IMR-90 (cell line): ENCODE measurements around the gene ENDOV. TPM values are rescaled to one million over a fixed set of nuclear protein-coding genes. Genes with fewer than 3 reads are reported as not detected.

Source experiments
- ATAC-seq: fragments of 200-7000 bp; cut with Tn5 transposase; 2 replicates; pipeline ENCODE4 v1.9.1; 2020; ENCODE audit warnings: low read depth, mild to moderate bottlenecking, moderate library complexity
- BruUV-seq: library from RNA; stranded (reverse); fragments of 400-500 nt; replicated peaks from 2 replicates; lab custom pipeline; 2021; lab: Mats Ljungman, UMichigan
- CTCF ChIA-PET: fragments of 300-600 bp; formaldehyde crosslinking; extraction: SDS; loops from one replicate; lab custom pipeline; 2021; ENCODE audit warnings: antibody characterized with exemption; lab: Yijun Ruan, JAX
- POLR2A ChIA-PET: fragments of 300-600 bp; sonication (Branson Sonifier 250); formaldehyde crosslinking; loops from one replicate; lab custom pipeline; 2022; ENCODE audit warnings: antibody characterized with exemption; ENCODE audit not compliant: unreplicated experiment; lab: Charles Lee
- DNase-seq: peaks from one replicate; pipeline ENCODE4 v3.0.0; 2013
- H2AFZ ChIP-seq: replicated peaks from 2 replicates; pipeline ENCODE3; 2013; ENCODE audit warnings: low read length, mild to moderate bottlenecking; ENCODE audit not compliant: poor library complexity
- H2AK5ac ChIP-seq: 2 replicates; pipeline ENCODE4 v1.6.1; 2013; ENCODE audit warnings: low read depth, low read length, inconsistent platforms
- H2AK9ac ChIP-seq: replicated peaks from 2 replicates; pipeline ENCODE3; 2013; ENCODE audit warnings: mild to moderate bottlenecking, low read depth, low read length, moderate library complexity; ENCODE audit not compliant: poor library complexity
- H2BK120ac ChIP-seq: 2 replicates; pipeline ENCODE4 v1.6.1; 2013; ENCODE audit warnings: low read depth, low read length, inconsistent platforms
- H2BK15ac ChIP-seq: 3 replicates; pipeline ENCODE4 v1.6.1; 2013; ENCODE audit warnings: low read depth, low read length, inconsistent platforms
- H2BK20ac ChIP-seq: 2 replicates; pipeline ENCODE4 v1.6.1; 2013; ENCODE audit warnings: low read depth, mild to moderate bottlenecking, inconsistent platforms, low read length, moderate library complexity
- H2BK5ac ChIP-seq: 2 replicates; pipeline ENCODE4 v1.6.1; 2013; ENCODE audit warnings: mild to moderate bottlenecking, low read depth, low read length, inconsistent platforms; ENCODE audit not compliant: poor library complexity, severe bottlenecking
- H3K14ac ChIP-seq: replicated peaks from 2 replicates; pipeline ENCODE4 v1.6.1; 2013; ENCODE audit warnings: low read depth, low read length, inconsistent platforms
- H3K18ac ChIP-seq: 2 replicates; pipeline ENCODE4 v1.6.1; 2013; ENCODE audit warnings: low read depth, low read length, control low read depth
- H3K23ac ChIP-seq: 2 replicates; pipeline ENCODE4 v1.6.1; 2013; ENCODE audit warnings: low read depth, low read length, inconsistent platforms
- H3K27ac ChIP-seq: 2 replicates; pipeline ENCODE4 v1.5.1; 2013; ENCODE audit warnings: mild to moderate bottlenecking, control low read depth, low read length; ENCODE audit not compliant: insufficient read depth
- H3K27me3 ChIP-seq: 2 replicates; pipeline ENCODE4 v1.6.1; 2013; ENCODE audit warnings: low read length; ENCODE audit not compliant: control insufficient read depth, insufficient read depth
- H3K36me3 ChIP-seq: 2 replicates; pipeline ENCODE4 v1.6.1; 2013; ENCODE audit warnings: low read length, mixed read lengths; ENCODE audit not compliant: control insufficient read depth, insufficient read depth
- H3K4ac ChIP-seq: 2 replicates; pipeline ENCODE4 v1.6.1; 2013; ENCODE audit warnings: low read depth, low read length, inconsistent platforms
- H3K4me1 ChIP-seq: 2 replicates; pipeline ENCODE4 v1.6.1; 2013; ENCODE audit warnings: low read length, mixed read lengths; ENCODE audit not compliant: control insufficient read depth, insufficient read depth
- H3K4me2 ChIP-seq: 2 replicates; pipeline ENCODE4 v1.6.1; 2013; ENCODE audit warnings: low read depth, mild to moderate bottlenecking, control low read depth, low read length, moderate library complexity
- H3K4me3 ChIP-seq: 2 replicates; pipeline ENCODE4 v1.5.1; 2013; ENCODE audit warnings: low read depth, mild to moderate bottlenecking, control low read depth, low read length, moderate library complexity; ENCODE audit not compliant: insufficient read depth
- H3K56ac ChIP-seq: 2 replicates; pipeline ENCODE4 v1.6.1; 2013; ENCODE audit warnings: low read length, inconsistent platforms; ENCODE audit not compliant: insufficient read depth; ENCODE audit errors: extremely low read depth
- H3K79me1 ChIP-seq, 2 experiments: 2 replicates each; pipeline ENCODE4 v1.6.1; 2013; ENCODE audit warnings: low read length in 2 of 2, inconsistent platforms in 1 of 2, low read depth in 1 of 2
- H3K9ac ChIP-seq: 2 replicates; pipeline ENCODE4 v1.6.1; 2013; ENCODE audit warnings: low read depth, low read length, control low read depth
- H3K9me1 ChIP-seq: 2 replicates; pipeline ENCODE4 v1.6.1; 2013; ENCODE audit warnings: low read length, inconsistent platforms; ENCODE audit not compliant: insufficient read depth
- H3K9me3 ChIP-seq: 2 replicates; pipeline ENCODE4 v1.6.1; 2013; ENCODE audit warnings: low read length; ENCODE audit not compliant: control insufficient read depth, insufficient read depth
- H4K20me1 ChIP-seq: 2 replicates; pipeline ENCODE4 v1.6.1; 2013; ENCODE audit warnings: low read length, inconsistent platforms; ENCODE audit not compliant: insufficient read depth
- H4K5ac ChIP-seq: 2 replicates; pipeline ENCODE4 v1.6.1; 2013; ENCODE audit warnings: mild to moderate bottlenecking, low read depth, low read length, control low read depth
- H4K8ac ChIP-seq, 2 experiments: 2 replicates each; pipeline ENCODE4 v1.6.1; 2013; ENCODE audit warnings: low read depth in 2 of 2, low read length in 2 of 2, control low read depth in 1 of 2, inconsistent platforms in 1 of 2
- H4K91ac ChIP-seq: 2 replicates; pipeline ENCODE4 v1.6.1; 2013; ENCODE audit warnings: low read depth, low read length, inconsistent platforms; ENCODE audit not compliant: insufficient read depth
- BHLHE40 ChIP-seq: fragments of 150-350 bp; IDR thresholded peaks from 2 replicates; pipeline ENCODE4 v1.6.1; 2016; ENCODE audit warnings: mild to moderate bottlenecking, low read depth, low read length
- CEBPB ChIP-seq: IDR thresholded peaks from 2 replicates; pipeline ENCODE4 v1.6.1; 2012; ENCODE audit warnings: low read depth, low read length, improper control_type of control experiment
- CHD1 ChIP-seq: IDR thresholded peaks from 2 replicates; pipeline ENCODE4 v1.6.1; 2012; ENCODE audit warnings: low read depth, low read length, improper control_type of control experiment
- FOS ChIP-seq: fragments of 150-350 bp; IDR thresholded peaks from 2 replicates; pipeline ENCODE4 v1.6.1; 2016; ENCODE audit warnings: low read depth, low read length
- MAFK ChIP-seq: IDR thresholded peaks from 2 replicates; pipeline ENCODE4 v1.6.1; 2012; ENCODE audit warnings: low read depth, low read length, improper control_type of control experiment
- MAZ ChIP-seq: IDR thresholded peaks from 2 replicates; pipeline ENCODE4 v1.6.1; 2012; ENCODE audit warnings: low read depth, mild to moderate bottlenecking, low read length, improper control_type of control experiment, moderate library complexity, borderline replicate concordance
- MXI1 ChIP-seq: IDR thresholded peaks from 2 replicates; pipeline ENCODE4 v1.6.1; 2012; ENCODE audit warnings: low read depth, mild to moderate bottlenecking, low read length, moderate library complexity, borderline replicate concordance
- NFE2L2 ChIP-seq: fragments of 150-350 bp; IDR thresholded peaks from 2 replicates; pipeline ENCODE4 v1.6.1; 2016; ENCODE audit warnings: low read depth, mild to moderate bottlenecking, low read length
- POLR2A ChIP-seq: IDR thresholded peaks from 2 replicates; pipeline ENCODE4 v1.6.1; 2012; ENCODE audit warnings: mild to moderate bottlenecking, low read depth, low read length
- RAD21 ChIP-seq: IDR thresholded peaks from 2 replicates; pipeline ENCODE4 v1.6.1; 2012; ENCODE audit warnings: low read length, improper control_type of control experiment
- RCOR1 ChIP-seq: IDR thresholded peaks from 2 replicates; pipeline ENCODE4 v1.6.1; 2012; ENCODE audit warnings: mild to moderate bottlenecking, low read length, improper control_type of control experiment; ENCODE audit not compliant: insufficient replicate concordance
- RFX5 ChIP-seq: IDR thresholded peaks from 2 replicates; pipeline ENCODE4 v1.8.0; 2012; ENCODE audit warnings: low read depth, mild to moderate bottlenecking, low read length, moderate library complexity
- SMC3 ChIP-seq: fragments of 150-350 bp; IDR thresholded peaks from 2 replicates; pipeline ENCODE4 v1.6.1; 2016; ENCODE audit warnings: low read depth, mild to moderate bottlenecking, antibody characterized with exemption, low read length, moderate library complexity
- WGBS, 2 experiments: methylation state at CpG; one replicate each; pipeline versions ENCODE4 v1.1.5 to v1.1.7; 2013; ENCODE audit warnings: missing lambda C conversion rate in 2 of 2; ENCODE audit not compliant: insufficient read length in 1 of 2; ENCODE audit errors: extremely low coverage in 2 of 2; 5-methylcytosine and 5-hydroxymethylcytosine counted together
- dilution Hi-C: fragments of 300-500 bp; cut with HindIII; formaldehyde crosslinking; loops from one replicate; pipeline ENCODE4 v1.14.3; 2018; ENCODE audit warnings: low sequenced_read_pairs; ENCODE audit not compliant: unreplicated experiment
- in situ Hi-C: fragments of 300-500 bp; cut with MboI; formaldehyde crosslinking; loops from 3 replicates; pipeline ENCODE4 v1.14.3; 2019; ENCODE audit warnings: low sequenced_read_pairs, inconsistent platforms, mixed read lengths
- intact Hi-C: fragments of 100-400 bp; cut with micrococcal nuclease; formaldehyde crosslinking; loops from 2 replicates; pipeline ENCODE4 v1.10.0; 2022
- polyA plus RNA-seq, 3 experiments: library from polyadenylated mRNA; depleted of rRNA; stranded (reverse); fragments of >200 nt; gene quantifications; 2 replicates each; pipeline ENCODE4 v1.2.3, GENCODE V29; 2012; ENCODE audit warnings: low replicate concordance in 1 of 3
- total RNA-seq: library from RNA; depleted of rRNA; stranded (reverse); fragments of >200 nt; gene quantifications from 2 replicates; pipeline ENCODE4 v1.2.3, GENCODE V29; 2012
- TF ChIP-seq, protein P1 (sequence below): fragments of 150-350 bp; IDR thresholded peaks from 2 replicates; pipeline ENCODE4 v1.6.1; 2016; ENCODE audit warnings: low read depth, mild to moderate bottlenecking, low read length, moderate library complexity, borderline replicate concordance
- TF ChIP-seq, protein P2 (sequence below): fragments of 150-350 bp; IDR thresholded peaks from 2 replicates; pipeline ENCODE4 v1.6.1; 2017; ENCODE audit warnings: mild to moderate bottlenecking, antibody characterized with exemption, low read length, low read depth

ENDOV gene
- total and polyA plus RNA-seq, 2 of the 4 experiments (the other 2 are of a cell fraction), result 15.1 to 30.3 TPM

DNA sequence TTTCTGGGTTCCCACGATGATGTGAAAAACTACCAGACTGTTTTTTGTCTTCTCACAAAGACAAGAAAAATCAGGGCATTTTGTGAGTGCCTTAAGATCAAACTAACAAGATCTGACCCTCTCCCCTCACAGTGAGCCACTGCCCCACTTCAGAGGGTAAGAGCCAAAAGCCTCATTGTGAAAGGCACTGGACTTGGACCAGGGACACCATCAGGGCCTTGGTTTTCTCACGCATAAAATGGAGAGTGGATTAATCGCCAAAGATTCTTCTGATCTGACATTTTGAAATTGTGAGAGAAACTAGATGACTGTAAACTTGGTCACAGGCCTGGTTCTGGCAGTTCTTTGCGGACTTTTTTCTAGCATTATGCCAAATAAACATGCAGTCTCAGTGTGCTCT is 21.0 kb upstream of the ENDOV start (continued):
- no peak for TF ChIP-seq MXI1
- TF ChIP-seq RCOR1, result no peak
- no peak for TF ChIP-seq BHLHE40

DNA sequence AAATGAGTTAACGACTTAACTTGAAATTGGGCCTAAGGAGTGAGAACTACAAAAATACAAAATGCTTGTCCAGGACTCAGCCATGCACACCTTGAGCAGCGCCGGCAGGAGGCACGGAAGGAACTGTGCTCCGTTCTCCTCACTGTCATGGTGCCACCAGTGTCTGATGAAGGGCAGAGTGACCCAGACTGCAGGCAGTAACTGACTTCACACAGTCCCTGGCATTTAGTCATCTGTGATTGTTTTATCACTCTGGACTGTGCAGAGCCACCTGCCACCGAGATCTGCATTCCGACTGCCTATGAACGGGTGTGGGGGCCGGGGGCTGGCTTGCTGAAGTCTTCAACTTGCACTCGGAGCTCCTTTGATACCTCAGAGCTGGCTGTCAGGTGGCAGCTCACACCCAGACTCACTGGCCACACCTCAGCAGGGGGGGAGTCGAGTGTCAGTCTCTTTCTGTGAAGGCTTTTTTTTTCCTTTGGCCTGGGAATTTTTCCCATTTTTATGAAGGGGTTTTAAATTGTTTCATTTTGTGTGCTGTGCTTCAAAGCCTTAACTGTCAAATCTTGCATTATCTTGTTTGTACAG is 20.2 kb upstream of the ENDOV start:
- Histone ChIP-seq H4K20me1 (no peaks in the 10 kb centered on the region), H3K27ac (no peak overlapping the region), H3K4me2 (no peak overlapping the region), H2AFZ (no peak overlapping the region), H4K8ac (no peak overlapping the region), H3K56ac (no peak overlapping the region), H2AK5ac (no peak overlapping the region), H2BK15ac (no peak overlapping the region), H3K36me3 (peaks cover 39% of the 10 kb centered on the region), H3K27me3 (no peaks in the 10 kb centered on the region), H4K91ac (no peak overlapping the region), H3K14ac (no peak overlapping the region), H3K4me1 (peaks cover 2% of the 10 kb centered on the region), H4K5ac (no peak overlapping the region), H3K9me1 (0 out of 2 replicates have a peak, but pooled peaks cover 2% of the 10 kb centered on the region), H3K9ac (no peak overlapping the region), H2BK120ac (no peak overlapping the region), H3K79me1 (peaks cover 0 to 6% of the 10 kb centered on the region in 2 experiments; a peak in 2 of 4 replicates), H3K23ac (no peak overlapping the region), H2BK20ac (no peak overlapping the region), H2BK5ac (no peak overlapping the region), H3K4ac (no peak overlapping the region), H3K9me3 (no peaks in the 10 kb centered on the region), H3K18ac (no peak overlapping the region), H3K4me3 (no peak overlapping the region), H2AK9ac (no peak overlapping the region)
- DNase-seq, result no peak
- dilution Hi-C loops, result no loop called here
- ChIA-PET POLR2A (no interaction called here), CTCF (no interaction called here)
- ATAC-seq, result no peak
- 83% methylated on average over 9 of the region's 11 CpGs; no CpG with 5 or more reads in 1 of the 2 experiments for WGBS, 2 experiments
- BruUV-seq, result no TSS peak
- intact Hi-C loops, result no loop called here
- in situ Hi-C loops, result no loop called here
- TF ChIP-seq SMC3, result no peak
- TF ChIP-seq CEBPB, result no peak
- no peak for TF ChIP-seq RCOR1
- no peak for TF ChIP-seq MAFK
- no peak for TF ChIP-seq NFE2L2
- no peak for TF ChIP-seq POLR2A
- TF ChIP-seq FOS, result no peak
- no peak for TF ChIP-seq RAD21
- TF ChIP-seq BHLHE40, result no peak
- TF ChIP-seq, protein P1, sequence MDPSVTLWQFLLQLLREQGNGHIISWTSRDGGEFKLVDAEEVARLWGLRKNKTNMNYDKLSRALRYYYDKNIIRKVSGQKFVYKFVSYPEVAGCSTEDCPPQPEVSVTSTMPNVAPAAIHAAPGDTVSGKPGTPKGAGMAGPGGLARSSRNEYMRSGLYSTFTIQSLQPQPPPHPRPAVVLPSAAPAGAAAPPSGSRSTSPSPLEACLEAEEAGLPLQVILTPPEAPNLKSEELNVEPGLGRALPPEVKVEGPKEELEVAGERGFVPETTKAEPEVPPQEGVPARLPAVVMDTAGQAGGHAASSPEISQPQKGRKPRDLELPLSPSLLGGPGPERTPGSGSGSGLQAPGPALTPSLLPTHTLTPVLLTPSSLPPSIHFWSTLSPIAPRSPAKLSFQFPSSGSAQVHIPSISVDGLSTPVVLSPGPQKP, result no peak
- TF ChIP-seq CHD1, result no peak
- no peak for TF ChIP-seq RFX5
- TF ChIP-seq, protein P2, sequence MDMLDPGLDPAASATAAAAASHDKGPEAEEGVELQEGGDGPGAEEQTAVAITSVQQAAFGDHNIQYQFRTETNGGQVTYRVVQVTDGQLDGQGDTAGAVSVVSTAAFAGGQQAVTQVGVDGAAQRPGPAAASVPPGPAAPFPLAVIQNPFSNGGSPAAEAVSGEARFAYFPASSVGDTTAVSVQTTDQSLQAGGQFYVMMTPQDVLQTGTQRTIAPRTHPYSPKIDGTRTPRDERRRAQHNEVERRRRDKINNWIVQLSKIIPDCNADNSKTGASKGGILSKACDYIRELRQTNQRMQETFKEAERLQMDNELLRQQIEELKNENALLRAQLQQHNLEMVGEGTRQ, result no peak
- TF ChIP-seq MXI1, result no peak
- TF ChIP-seq MAZ, result no peak
